Effector CD8-positive, alpha-beta T cell (primary cell): ENCODE results near the gene RFFL.
A peak's percentile ranks its signal among the peaks of the same experiment; 100 is the strongest.
"Not testable (repeated sequence)": the region's sequence is repeated elsewhere in the genome, so short reads cannot be mapped to it uniquely, and the experiment has no call there.

Source experiments
- DNase-seq: peaks from one replicate; lab custom pipeline; 2025; lab: John Stamatoyannopoulos, UW
- total RNA-seq, 4 experiments: gene quantifications; one replicate each; lab custom pipeline; 2026; lab: John Stamatoyannopoulos, UW

RFFL gene
- 59.7 to 85.5 (median 74.4) reads per million in 4 experiments for total RNA-seq

- peak; percentile 65 for DNase-seq
These were observed at the start of gene RFFL for GRCh38 chr17:35063514-35064223. Gene RFFL (minus strand): TSS chr17:35063707. CDS start chr17:35026553, 37,154 bp downstream.

- not testable (repeated sequence) for DNase-seq
These were observed 47.3 kb upstream of the RFFL start for GRCh38 chr17:35110791-35111190.

- no peak for DNase-seq
These were observed 41.4 kb upstream of the RFFL start for GRCh38 chr17:35104844-35105450.

GRCh38 chr17:35103271-35103670 is 39.8 kb upstream of the RFFL start:
- DNase-seq = no peak

GRCh38 chr17:35101725-35102124 is 38.2 kb upstream of the RFFL start:
- no peak for DNase-seq

- no peak for DNase-seq
These were observed 37.5 kb upstream of the RFFL start for GRCh38 chr17:35101036-35101435.

- DNase-seq = no peak
These were observed 36.4 kb upstream of the RFFL start for GRCh38 chr17:35099908-35100307.

- DNase-seq = no peak
These were observed 34.3 kb upstream of the RFFL start for GRCh38 chr17:35097776-35098175.

GRCh38 chr17:35095741-35096140 is 32.2 kb upstream of the RFFL start:
- DNase-seq = no peak

- DNase-seq = no peak
These were observed 31.4 kb upstream of the RFFL start for GRCh38 chr17:35094902-35095301.

- not testable (repeated sequence) for DNase-seq
These were observed 27.2 kb upstream of the RFFL start for GRCh38 chr17:35090707-35091106.

GRCh38 chr17:35089586-35090296 is 26.2 kb upstream of the RFFL start:
- no peak for DNase-seq

GRCh38 chr17:35088881-35089585 is 25.5 kb upstream of the RFFL start:
- DNase-seq = peak; percentile 81

GRCh38 chr17:35088356-35088880 is 24.9 kb upstream of the RFFL start:
- no peak for DNase-seq

- no peak for DNase-seq
These were observed 24.3 kb upstream of the RFFL start for GRCh38 chr17:35087731-35088355.

- DNase-seq = no peak
These were observed 23.5 kb upstream of the RFFL start for GRCh38 chr17:35086931-35087573.

GRCh38 chr17:35086164-35086563 is 22.7 kb upstream of the RFFL start:
- no peak for DNase-seq

- DNase-seq = no peak
These were observed 21.5 kb upstream of the RFFL start for GRCh38 chr17:35084987-35085386.

GRCh38 chr17:35083071-35083470 is 19.6 kb upstream of the RFFL start:
- DNase-seq = no peak

- no peak for DNase-seq
These were observed 18.7 kb upstream of the RFFL start for GRCh38 chr17:35082073-35082657.

GRCh38 chr17:35081638-35082037 is 18.1 kb upstream of the RFFL start:
- DNase-seq = no peak
